ENCODE data around the gene ST7L.

The ST7L gene

DNA sequence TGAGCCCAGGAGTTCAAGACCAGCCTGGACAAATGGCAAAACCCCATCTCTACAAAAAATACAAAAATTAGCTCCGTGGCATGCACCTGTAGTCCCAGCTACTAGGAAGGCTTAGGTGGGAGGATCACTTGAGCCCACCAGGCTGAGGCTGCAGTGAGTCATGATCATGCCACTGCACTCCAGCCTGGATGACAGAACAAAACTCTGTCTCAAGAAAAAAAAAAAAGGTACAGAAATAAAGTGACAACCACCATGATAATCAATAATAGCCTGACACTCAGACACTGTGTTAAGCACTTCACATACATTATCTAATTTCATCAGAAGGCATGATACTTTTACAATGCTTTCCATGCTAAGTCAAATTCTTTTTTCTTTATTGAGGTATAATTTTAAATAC, 53.1 kb downstream of the ST7L start:
- H4K20me1 ChIP-seq (ENCODE audit: insufficient read depth, low read length): no peaks in the 10 kb centered on the region
- no peaks in the 10 kb centered on the region for H3F3A ChIP-seq (ENCODE audit: insufficient read depth, low read length)
- no peak overlapping the region for H3K27ac ChIP-seq (ENCODE audit: low read length)
- no peak overlapping the region for H3K4me3 ChIP-seq (ENCODE audit: low read length)
- H3K4me1 ChIP-seq (ENCODE audit: low read length): no peaks in the 10 kb centered on the region
- no peaks in the 10 kb centered on the region for H3K79me2 ChIP-seq (ENCODE audit: low read length)
- H3K27me3 ChIP-seq (replicated peaks; ENCODE audit: insufficient read depth, low read length): no peaks in the 10 kb centered on the region
- no peaks in the 10 kb centered on the region for H3K36me3 ChIP-seq (replicated peaks; ENCODE audit: insufficient read depth, low read length)
- no peak overlapping the region for H3K4me2 ChIP-seq (ENCODE audit: low read depth, low read length)
- H3K9me2 ChIP-seq (replicated peaks; ENCODE audit: insufficient read depth, low read length): no peaks in the 10 kb centered on the region
- no peaks in the 10 kb centered on the region for H3K9me3 ChIP-seq (replicated peaks; ENCODE audit: insufficient read depth, low read length)
- no peak overlapping the region for H2AFZ ChIP-seq (ENCODE audit: low read length)
- no peak overlapping the region for H3K9ac ChIP-seq (ENCODE audit: low read length)
- TF ChIP-seq EZH2 (optimal IDR thresholded peaks at IDR 0.05; ENCODE audit: low read depth, low read length) (no peak), EZH2phosphoT487 (IDR thresholded peaks at IDR 0.05; ENCODE audit: low read length) (no peak)
- TF ChIP-seq, protein P1, sequence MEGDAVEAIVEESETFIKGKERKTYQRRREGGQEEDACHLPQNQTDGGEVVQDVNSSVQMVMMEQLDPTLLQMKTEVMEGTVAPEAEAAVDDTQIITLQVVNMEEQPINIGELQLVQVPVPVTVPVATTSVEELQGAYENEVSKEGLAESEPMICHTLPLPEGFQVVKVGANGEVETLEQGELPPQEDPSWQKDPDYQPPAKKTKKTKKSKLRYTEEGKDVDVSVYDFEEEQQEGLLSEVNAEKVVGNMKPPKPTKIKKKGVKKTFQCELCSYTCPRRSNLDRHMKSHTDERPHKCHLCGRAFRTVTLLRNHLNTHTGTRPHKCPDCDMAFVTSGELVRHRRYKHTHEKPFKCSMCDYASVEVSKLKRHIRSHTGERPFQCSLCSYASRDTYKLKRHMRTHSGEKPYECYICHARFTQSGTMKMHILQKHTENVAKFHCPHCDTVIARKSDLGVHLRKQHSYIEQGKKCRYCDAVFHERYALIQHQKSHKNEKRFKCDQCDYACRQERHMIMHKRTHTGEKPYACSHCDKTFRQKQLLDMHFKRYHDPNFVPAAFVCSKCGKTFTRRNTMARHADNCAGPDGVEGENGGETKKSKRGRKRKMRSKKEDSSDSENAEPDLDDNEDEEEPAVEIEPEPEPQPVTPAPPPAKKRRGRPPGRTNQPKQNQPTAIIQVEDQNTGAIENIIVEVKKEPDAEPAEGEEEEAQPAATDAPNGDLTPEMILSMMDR (IDR thresholded peaks at IDR 0.05; ENCODE audit: low read length): no peak
- DNase-seq: no peak

DNA sequence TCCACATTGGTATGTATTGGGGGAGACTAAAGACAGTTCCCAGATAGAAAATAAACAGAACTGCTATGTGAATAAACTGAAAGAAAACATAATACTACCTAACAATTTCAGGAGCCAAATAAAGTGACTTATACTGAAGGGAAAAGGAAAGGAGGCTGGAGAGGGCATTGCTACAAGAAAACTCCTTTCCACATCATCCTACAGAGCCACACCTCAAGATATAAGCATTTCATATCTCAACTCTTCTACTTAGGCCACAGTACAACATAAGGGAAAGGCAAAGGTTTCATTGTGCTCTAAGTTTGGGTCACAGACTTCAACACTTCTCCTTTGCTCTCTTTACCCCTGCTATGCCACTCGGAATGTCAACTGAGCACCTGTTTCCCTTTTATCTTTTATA, 54.9 kb downstream of the ST7L start:
- no peaks in the 10 kb centered on the region for H3K9me3 ChIP-seq (replicated peaks; ENCODE audit: insufficient read depth, low read length)
- H3K27me3 ChIP-seq (replicated peaks; ENCODE audit: insufficient read depth, low read length): no peaks in the 10 kb centered on the region
- no peaks in the 10 kb centered on the region for H3K79me2 ChIP-seq (ENCODE audit: low read length)
- H3K4me3 ChIP-seq (ENCODE audit: low read length): no peak overlapping the region
- no peaks in the 10 kb centered on the region for H3K36me3 ChIP-seq (replicated peaks; ENCODE audit: insufficient read depth, low read length)
- H3K27ac ChIP-seq (ENCODE audit: low read length): no peak overlapping the region
- H4K20me1 ChIP-seq (ENCODE audit: insufficient read depth, low read length): no peaks in the 10 kb centered on the region
- no peak overlapping the region for H3K9ac ChIP-seq (ENCODE audit: low read length)
- H2AFZ ChIP-seq (ENCODE audit: low read length): no peak overlapping the region
- no peak overlapping the region for H3K4me2 ChIP-seq (ENCODE audit: low read depth, low read length)
- DNase-seq: no peak
- H3K4me1 ChIP-seq (ENCODE audit: low read length): no peaks in the 10 kb centered on the region
- no peak for TF ChIP-seq EZH2phosphoT487 (IDR thresholded peaks at IDR 0.05; ENCODE audit: low read length)
- no peak for TF ChIP-seq EZH2 (optimal IDR thresholded peaks at IDR 0.05; ENCODE audit: low read depth, low read length)
- TF ChIP-seq, protein P1 (IDR thresholded peaks at IDR 0.05; ENCODE audit: low read length): no peak
- H3K9me2 ChIP-seq (replicated peaks; ENCODE audit: insufficient read depth, low read length): no peaks in the 10 kb centered on the region
- H3F3A ChIP-seq (ENCODE audit: insufficient read depth, low read length): no peaks in the 10 kb centered on the region

DNA sequence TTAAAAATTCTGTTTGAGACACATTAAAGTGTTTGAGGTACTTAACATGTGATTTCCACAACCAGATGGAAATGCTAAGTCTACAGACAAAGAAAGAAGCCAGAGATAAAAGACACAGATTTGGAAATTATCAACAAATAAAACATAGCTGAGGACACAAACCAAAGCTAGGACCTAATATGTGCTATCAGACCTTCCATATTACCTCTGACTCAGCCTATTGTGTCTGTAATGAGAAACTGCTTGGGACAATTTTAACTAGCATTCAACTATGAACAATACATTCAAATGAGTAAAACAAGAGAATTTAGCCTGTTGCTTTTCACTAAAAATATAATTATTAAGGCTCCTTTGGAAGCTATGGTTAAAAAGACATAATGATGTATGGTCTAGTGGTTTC, 55.6 kb downstream of the ST7L start:
- Histone ChIP-seq H4K20me1 (ENCODE audit: insufficient read depth, low read length) (no peaks in the 10 kb centered on the region), H3K9me2 (replicated peaks; ENCODE audit: insufficient read depth, low read length) (no peaks in the 10 kb centered on the region), H3K9me3 (replicated peaks; ENCODE audit: insufficient read depth, low read length) (no peaks in the 10 kb centered on the region), H3K27me3 (replicated peaks; ENCODE audit: insufficient read depth, low read length) (no peaks in the 10 kb centered on the region), H3K4me3 (ENCODE audit: low read length) (no peak overlapping the region), H3K36me3 (replicated peaks; ENCODE audit: insufficient read depth, low read length) (no peaks in the 10 kb centered on the region), H3K4me1 (ENCODE audit: low read length) (no peaks in the 10 kb centered on the region), H3K79me2 (ENCODE audit: low read length) (no peaks in the 10 kb centered on the region), H3K9ac (ENCODE audit: low read length) (no peak overlapping the region), H3K27ac (ENCODE audit: low read length) (no peak overlapping the region), H3F3A (ENCODE audit: insufficient read depth, low read length) (no peaks in the 10 kb centered on the region), H2AFZ (ENCODE audit: low read length) (no peak overlapping the region), H3K4me2 (ENCODE audit: low read depth, low read length) (no peak overlapping the region)
- DNase-seq: no peak
- TF ChIP-seq, protein P1 (IDR thresholded peaks at IDR 0.05; ENCODE audit: low read length): no peak
- no peak for TF ChIP-seq EZH2 (optimal IDR thresholded peaks at IDR 0.05; ENCODE audit: low read depth, low read length)
- TF ChIP-seq EZH2phosphoT487 (IDR thresholded peaks at IDR 0.05; ENCODE audit: low read length): no peak
